ENCODE results near the gene CCDC12. TPM values are rescaled to one million over a fixed set of nuclear protein-coding genes. Genes with fewer than 3 reads are reported as not detected.
"Not testable (repeated sequence)": the region's sequence is repeated elsewhere in the genome, so short reads cannot be mapped to it uniquely, and the experiment has no call there.

Gene CCDC12
- total RNA-seq, 1 experiment from 2014 or later: 36.0 TPM

- in situ Hi-C loops (cut with HindIII; ENCODE audit: low pct_unique_long_range_greater_than_20kb, low sequenced_read_pairs): no loop called here
- no peak for DNase-seq (ENCODE audit: low read depth)
Observed at GRCh38 chr3:46923559-46924350, 52.8 kb downstream of the CCDC12 start.

GRCh38 chr3:46922871-46923558 is 53.5 kb downstream of the CCDC12 start:
- no peak for DNase-seq (ENCODE audit: low read depth)
- in situ Hi-C loops (cut with HindIII; ENCODE audit: low pct_unique_long_range_greater_than_20kb, low sequenced_read_pairs): no loop called here

DNA sequence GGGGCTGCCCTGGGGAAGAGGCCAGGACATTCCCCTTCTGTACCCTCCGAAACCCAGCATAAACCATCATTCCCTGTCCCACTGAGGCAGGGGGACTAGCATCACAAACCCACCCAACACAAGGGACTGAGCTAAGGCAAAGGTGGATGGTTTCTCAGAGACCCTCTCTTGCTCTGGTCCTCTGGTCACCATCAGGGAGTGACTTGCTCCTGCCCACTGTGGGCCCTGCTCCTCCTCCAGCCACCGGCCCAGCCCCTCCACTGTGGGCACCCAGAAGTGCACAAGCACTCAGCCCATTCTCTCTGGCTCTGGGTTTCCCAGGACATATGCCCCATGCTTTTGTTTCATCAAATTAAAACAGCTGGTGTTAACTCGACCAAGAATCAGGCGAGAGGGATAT is 54.1 kb downstream of the CCDC12 start:
- in situ Hi-C loops (cut with HindIII; ENCODE audit: low pct_unique_long_range_greater_than_20kb, low sequenced_read_pairs): no loop called here
- no peak for DNase-seq (ENCODE audit: low read depth)

DNA sequence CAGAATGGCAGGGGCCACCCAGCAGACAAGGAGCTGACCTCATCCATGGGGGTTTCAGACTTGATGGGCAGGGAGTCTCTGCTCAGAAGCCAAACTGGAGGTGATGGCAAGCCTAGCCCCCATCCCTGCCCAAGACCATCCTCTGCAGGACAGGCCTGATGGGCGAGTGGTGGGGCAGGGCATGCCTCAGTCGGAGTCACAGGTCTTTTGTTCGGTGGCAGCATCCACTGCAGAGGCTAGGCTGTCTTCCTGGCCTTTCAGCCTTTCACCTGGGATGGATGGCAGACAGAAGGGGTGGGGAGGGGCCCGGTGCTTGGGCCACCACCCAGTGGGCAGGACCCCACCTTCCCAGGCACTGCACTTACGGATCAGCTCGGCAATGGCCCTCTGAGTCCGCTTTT is 54.7 kb downstream of the CCDC12 start:
- in situ Hi-C loops (cut with HindIII; ENCODE audit: low pct_unique_long_range_greater_than_20kb, low sequenced_read_pairs): no loop called here

GRCh38 chr3:46921041-46921440 is 55.5 kb downstream of the CCDC12 start:
- in situ Hi-C loops (cut with HindIII; ENCODE audit: low pct_unique_long_range_greater_than_20kb, low sequenced_read_pairs): no loop called here
- no peak for DNase-seq (ENCODE audit: low read depth)

More for the DNA sequence above, 54.7 kb downstream of the CCDC12 start:
- no peak for DNase-seq (ENCODE audit: low read depth)

GRCh38 chr3:46918634-46919033 is 57.9 kb downstream of the CCDC12 start:
- DNase-seq (ENCODE audit: low read depth): no peak
- in situ Hi-C loops (cut with HindIII; ENCODE audit: low pct_unique_long_range_greater_than_20kb, low sequenced_read_pairs): no loop called here

DNA sequence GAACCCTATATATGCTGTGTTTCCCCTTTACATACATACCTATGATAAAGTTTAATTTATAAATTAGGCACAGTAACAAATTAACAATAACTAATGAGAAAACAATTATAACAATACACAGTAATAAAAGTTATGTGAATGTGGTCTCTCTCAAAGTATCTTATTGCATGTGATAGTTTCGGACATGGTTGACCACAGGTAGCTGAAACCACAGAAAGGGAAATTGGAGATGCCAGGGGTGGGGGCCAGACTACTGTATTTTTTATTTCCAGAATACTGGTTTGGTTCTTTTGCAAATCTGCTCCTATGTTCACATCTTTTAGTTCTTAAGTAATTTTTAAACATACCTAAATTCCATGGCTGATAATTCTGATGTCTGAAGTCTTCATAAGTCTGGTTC is 58.3 kb downstream of the CCDC12 start:
- in situ Hi-C loops (cut with HindIII; ENCODE audit: low pct_unique_long_range_greater_than_20kb, low sequenced_read_pairs): no loop called here
- DNase-seq (ENCODE audit: low read depth): no peak

DNA sequence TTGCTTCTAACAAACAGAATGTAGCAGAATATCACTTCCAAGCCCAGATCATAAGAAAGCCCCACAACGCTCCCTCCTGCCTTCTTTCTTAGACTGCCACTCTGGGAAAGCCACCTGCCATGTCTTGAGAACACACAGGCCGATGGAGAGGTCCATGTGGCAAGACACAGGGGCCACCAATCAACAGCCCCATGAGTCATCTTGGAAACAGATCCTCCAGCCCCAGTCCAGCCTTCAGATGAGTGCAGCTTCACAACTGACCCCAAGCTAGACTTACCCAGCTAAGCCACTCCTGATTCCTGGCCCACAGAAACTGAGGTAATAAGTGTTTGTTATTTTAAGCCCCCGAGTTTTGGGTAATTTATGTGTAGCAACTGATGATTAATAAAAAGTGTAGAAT is 59.3 kb downstream of the CCDC12 start:
- no peak for DNase-seq (ENCODE audit: low read depth)
- in situ Hi-C loops (cut with HindIII; ENCODE audit: low pct_unique_long_range_greater_than_20kb, low sequenced_read_pairs): no loop called here

- no peak for DNase-seq (ENCODE audit: low read depth)
- in situ Hi-C loops (cut with HindIII; ENCODE audit: low pct_unique_long_range_greater_than_20kb, low sequenced_read_pairs): no loop called here
Observed at GRCh38 chr3:46916799-46917198, 59.7 kb downstream of the CCDC12 start.

DNA sequence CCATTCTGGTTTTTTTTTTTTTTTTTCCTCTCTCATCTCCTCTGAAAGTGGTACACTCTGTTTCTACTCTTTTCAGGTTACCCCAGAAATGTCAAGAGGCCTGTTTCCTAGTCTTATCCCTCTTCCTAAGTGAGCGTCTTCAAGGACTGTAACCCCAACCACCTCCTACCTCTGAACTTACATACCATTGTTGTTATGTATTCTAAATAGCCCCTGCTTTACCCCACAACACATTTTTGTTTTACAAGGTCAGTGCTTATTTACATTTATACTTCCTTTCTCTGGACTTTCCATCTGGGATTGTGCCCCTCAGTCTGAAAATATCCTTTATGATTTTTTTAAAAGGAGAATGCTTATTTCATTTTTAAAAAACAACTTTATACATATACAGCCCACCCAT is 60.3 kb downstream of the CCDC12 start:
- in situ Hi-C loops (cut with HindIII; ENCODE audit: low pct_unique_long_range_greater_than_20kb, low sequenced_read_pairs): no loop called here
- DNase-seq (ENCODE audit: low read depth): no peak

- in situ Hi-C loops (cut with HindIII; ENCODE audit: low pct_unique_long_range_greater_than_20kb, low sequenced_read_pairs): no loop called here
- no peak for DNase-seq (ENCODE audit: low read depth)
Observed at GRCh38 chr3:46915297-46915822, 61.2 kb downstream of the CCDC12 start.

DNA sequence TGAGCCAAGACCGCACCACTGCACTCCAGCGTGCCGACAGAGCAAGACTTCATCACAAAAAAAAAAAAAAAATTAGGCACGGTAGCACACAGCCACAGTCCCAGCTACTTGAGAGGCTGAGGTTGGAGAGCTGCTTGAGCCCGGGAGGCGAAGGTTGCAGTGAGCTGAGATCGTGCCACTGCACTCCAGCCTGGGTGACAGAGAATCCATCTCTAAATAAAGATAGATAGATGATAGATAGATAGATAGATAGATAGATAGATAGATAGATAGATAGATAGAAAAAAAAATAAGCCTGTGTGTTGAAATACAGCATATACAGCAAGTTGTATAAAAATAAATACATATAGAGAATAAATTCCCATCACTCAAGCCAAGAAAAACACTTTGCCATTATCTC is 61.7 kb downstream of the CCDC12 start:
- DNase-seq (ENCODE audit: low read depth): no peak
- in situ Hi-C loops (cut with HindIII; ENCODE audit: low pct_unique_long_range_greater_than_20kb, low sequenced_read_pairs): no loop called here

DNA sequence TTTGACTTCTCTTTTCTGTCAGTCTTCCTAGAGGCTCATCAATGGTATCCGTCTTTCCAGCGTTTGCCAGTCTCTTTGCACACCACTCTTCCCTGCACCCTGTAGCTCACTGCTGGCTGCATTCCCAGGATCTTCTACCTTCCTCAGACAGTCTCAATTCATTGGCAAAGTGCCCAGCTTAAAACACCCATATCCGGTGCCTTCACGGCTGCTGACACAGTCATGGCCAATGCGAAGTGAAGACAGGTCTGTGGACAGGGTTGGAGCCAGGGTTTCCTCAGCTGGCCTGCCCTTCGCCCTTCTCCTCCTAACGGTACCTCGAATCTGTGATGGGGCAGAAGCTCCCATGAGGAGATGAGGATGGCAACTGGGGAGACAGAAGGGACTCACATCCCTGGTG is 62.9 kb downstream of the CCDC12 start:
- in situ Hi-C loops (cut with HindIII; ENCODE audit: low pct_unique_long_range_greater_than_20kb, low sequenced_read_pairs): no loop called here
- peak; percentile 43 for DNase-seq (ENCODE audit: low read depth)

DNA sequence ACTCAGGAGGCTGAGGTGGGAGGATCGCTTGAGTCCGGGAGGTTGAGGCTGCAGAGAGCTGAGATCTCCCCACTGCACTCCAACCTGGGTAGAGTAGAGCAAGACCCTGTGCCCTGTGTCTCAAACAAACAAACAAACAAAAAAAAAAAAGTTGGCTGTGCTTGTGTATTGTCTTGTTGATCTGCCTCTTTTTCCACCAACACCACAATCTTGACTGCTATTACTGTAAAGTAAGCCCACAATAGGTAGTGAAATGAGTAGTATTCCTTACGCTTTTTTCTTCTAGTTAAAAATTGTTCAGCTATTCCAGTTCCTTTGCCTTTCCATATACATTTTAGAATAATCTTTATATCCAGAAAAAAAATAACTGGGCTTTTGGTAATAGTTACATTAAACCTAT is 63.6 kb downstream of the CCDC12 start:
- in situ Hi-C loops (cut with HindIII; ENCODE audit: low pct_unique_long_range_greater_than_20kb, low sequenced_read_pairs): no loop called here
- no peak for DNase-seq (ENCODE audit: low read depth)

GRCh38 chr3:46910914-46911313 is 65.6 kb downstream of the CCDC12 start:
- in situ Hi-C loops (cut with HindIII; ENCODE audit: low pct_unique_long_range_greater_than_20kb, low sequenced_read_pairs): not testable (repeated sequence)

DNA sequence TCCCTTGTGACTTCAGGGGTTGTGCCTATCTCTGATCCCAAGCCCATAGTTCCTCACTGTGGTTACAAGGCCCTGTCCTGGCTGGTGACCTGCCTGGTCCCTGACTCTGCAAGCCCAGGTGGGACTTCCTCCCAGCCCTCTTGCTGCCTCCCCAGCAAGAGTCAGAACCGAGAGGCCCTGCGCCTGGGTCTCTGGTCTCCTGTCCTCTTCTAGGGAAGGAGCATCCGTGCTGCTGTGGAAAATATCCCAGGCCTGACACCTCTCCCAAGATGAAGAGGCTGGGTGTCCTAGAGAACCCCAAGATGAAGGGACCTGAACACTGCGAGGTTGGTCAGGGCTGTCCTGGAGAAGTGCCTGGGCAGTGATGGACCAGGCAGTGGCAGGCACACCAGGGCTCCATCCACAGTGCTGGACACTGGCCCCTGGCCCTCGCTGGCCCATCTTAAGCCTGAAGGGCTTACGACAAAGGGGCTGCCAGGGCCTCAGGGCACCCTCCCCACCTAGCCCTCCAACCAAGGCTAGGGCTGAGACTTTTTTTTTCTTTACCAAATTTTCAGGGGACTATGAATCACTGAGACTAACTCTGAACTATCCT is 66.3 kb downstream of the CCDC12 start:
- DNase-seq (ENCODE audit: low read depth): no peak
- in situ Hi-C loops (cut with HindIII; ENCODE audit: low pct_unique_long_range_greater_than_20kb, low sequenced_read_pairs): no loop called here

More at GRCh38 chr3:46910914-46911313, 65.6 kb downstream of the CCDC12 start:
- not testable (repeated sequence) for DNase-seq (ENCODE audit: low read depth)

- in situ Hi-C loops (cut with HindIII; ENCODE audit: low pct_unique_long_range_greater_than_20kb, low sequenced_read_pairs): no loop called here
Observed at GRCh38 chr3:46909535-46910161, 66.9 kb downstream of the CCDC12 start.

DNA sequence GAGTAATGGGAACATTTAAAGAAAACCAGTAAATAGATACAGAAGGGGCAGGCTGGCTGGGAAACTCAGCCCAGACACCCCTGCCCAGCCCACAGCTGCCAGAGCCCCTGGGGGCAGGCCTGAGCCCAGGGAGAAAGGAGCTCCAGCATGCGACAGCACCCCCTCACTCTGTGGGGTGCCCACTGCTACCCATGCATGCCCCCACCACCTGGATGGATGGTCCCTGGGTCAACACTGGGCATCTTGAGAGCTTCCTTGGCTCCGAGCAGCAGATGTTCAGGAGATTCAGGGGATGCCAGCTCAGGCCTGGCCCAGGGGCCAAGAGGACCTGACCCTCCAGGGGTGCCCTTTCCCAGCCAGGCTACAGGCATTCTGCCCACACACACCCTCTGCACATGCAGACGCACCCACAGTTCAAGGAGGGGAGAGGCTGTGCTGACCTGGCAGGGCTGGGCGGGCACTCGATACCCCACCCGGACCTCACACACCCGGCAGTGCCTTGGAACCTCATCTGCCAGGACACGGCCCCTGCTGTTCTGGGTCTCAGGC is 67.5 kb downstream of the CCDC12 start:
- no peak for DNase-seq (ENCODE audit: low read depth)
- in situ Hi-C loops (cut with HindIII; ENCODE audit: low pct_unique_long_range_greater_than_20kb, low sequenced_read_pairs): no loop called here

More at GRCh38 chr3:46909535-46910161, 66.9 kb downstream of the CCDC12 start:
- DNase-seq (ENCODE audit: low read depth): peak; percentile 60
